ENCODE data around the gene PRKCZ.

DNA sequence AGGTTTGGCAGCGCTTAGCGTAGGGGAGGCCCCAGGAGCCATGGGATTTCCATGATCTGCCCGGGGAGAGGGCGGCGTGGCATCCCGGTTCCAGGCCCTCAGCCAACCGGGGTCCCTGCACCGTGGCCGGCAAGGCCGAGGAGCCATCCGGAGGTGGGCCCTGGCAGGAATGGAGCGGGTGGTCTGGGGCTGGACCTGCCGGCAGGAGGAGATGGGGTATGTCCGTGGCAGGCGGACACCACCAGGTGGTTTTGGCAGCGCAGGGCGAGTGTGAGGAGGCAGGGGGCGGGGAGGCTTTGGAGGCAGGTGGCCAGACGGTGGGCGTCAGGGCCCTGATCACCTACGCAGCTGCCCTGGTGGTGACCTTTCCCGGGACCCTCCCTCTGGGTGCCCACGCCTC lies 10.3 kb downstream of the PRKCZ start:
- TF ChIP-seq CTCF (IDR thresholded peaks at IDR 0.05): no peak
- no peak for TF ChIP-seq ZFX (IDR thresholded peaks at IDR 0.05; ENCODE audit: borderline replicate concordance)
